Stimulated activated effector memory CD8-positive, alpha-beta T cell treated with anti-CD3 and anti-CD28 coated beads, Interleukin-12 subunit alpha, Interleukin-12 subunit beta, amount 100 ng/mL, for 72 hours (primary cell): ENCODE results near the gene GDI1.

Source experiments
- ATAC-seq: fragments of 150-1000 bp; cut with Tn5 transposase; 2 replicates; pipeline ENCODE4 v1.10.0; 2021
- DNase-seq, 2 donors: peaks; one replicate each; pipeline ENCODE4 v3.0.0; 2021 to 2022; ENCODE audit warnings: low spot score in 2 of 2
- H3K27ac Mint-ChIP-seq: one replicate; pipeline ENCODE4 v1.8.0; 2022; ENCODE audit warnings: mild to moderate bottlenecking, mixed read lengths
- H3K36me3 Mint-ChIP-seq: one replicate; pipeline ENCODE4 v1.8.0; 2022; ENCODE audit warnings: mild to moderate bottlenecking, mixed read lengths
- H3K4me1 Mint-ChIP-seq: one replicate; pipeline ENCODE4 v1.8.0; 2022; ENCODE audit warnings: mixed read lengths
- H3K4me3 Mint-ChIP-seq: one replicate; pipeline ENCODE4 v1.8.0; 2022; ENCODE audit warnings: mild to moderate bottlenecking, mixed read lengths
- H3K9me3 Mint-ChIP-seq: one replicate; pipeline ENCODE4 v1.8.0; 2022; ENCODE audit warnings: mixed read lengths

Gene GDI1

DNA sequence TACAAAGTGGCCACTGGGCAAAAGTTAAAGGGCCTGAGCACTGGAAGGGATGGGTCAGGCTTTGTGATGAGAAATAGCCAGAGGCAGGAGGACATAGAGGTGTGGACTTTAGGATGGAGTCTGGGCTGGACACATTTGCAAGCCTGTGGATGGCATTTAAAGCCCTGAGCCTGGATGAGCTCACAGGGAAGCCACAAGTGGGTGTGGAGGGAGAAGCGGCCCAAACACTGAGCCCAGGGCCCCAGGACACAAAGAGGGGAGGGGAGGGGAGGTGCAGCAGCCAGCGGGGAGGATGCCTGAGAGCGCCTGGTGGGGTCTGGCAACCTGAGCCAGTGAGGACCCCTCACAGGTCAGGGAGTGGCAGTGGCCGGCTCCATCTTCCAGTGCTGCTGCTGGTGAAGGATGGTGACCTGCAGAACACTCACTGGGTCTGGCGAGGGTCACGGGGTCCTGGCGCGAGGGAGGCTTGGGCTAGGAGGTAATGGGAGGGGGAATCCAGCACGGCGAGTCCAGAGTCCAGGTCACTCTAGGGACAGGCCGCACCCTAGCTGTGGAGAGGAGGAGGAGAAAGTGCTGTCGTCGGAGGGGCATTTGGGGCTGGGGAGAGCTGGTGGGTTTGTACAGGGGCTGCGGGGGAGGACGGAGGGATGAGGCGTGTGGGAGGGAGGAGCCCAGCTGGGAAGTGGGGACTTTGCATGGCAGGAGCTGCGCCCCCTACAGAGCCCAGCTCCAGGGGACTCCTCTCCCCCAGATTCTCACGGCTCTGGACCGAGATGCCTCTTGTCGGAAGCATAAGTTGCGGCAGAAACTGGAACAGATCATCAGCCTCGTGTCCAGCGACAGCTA is 35.1 kb downstream of the GDI1 start:
- Mint-ChIP-seq H3K4me1 (peaks cover 5% of the 10 kb centered on the region), H3K4me3 (no peak overlapping the region), H3K9me3 (no peaks in the 10 kb centered on the region), H3K27ac (no peak overlapping the region), H3K36me3 (peaks cover 60% of the 10 kb centered on the region)
- DNase-seq (no peak), ATAC-seq (no peak)

DNA sequence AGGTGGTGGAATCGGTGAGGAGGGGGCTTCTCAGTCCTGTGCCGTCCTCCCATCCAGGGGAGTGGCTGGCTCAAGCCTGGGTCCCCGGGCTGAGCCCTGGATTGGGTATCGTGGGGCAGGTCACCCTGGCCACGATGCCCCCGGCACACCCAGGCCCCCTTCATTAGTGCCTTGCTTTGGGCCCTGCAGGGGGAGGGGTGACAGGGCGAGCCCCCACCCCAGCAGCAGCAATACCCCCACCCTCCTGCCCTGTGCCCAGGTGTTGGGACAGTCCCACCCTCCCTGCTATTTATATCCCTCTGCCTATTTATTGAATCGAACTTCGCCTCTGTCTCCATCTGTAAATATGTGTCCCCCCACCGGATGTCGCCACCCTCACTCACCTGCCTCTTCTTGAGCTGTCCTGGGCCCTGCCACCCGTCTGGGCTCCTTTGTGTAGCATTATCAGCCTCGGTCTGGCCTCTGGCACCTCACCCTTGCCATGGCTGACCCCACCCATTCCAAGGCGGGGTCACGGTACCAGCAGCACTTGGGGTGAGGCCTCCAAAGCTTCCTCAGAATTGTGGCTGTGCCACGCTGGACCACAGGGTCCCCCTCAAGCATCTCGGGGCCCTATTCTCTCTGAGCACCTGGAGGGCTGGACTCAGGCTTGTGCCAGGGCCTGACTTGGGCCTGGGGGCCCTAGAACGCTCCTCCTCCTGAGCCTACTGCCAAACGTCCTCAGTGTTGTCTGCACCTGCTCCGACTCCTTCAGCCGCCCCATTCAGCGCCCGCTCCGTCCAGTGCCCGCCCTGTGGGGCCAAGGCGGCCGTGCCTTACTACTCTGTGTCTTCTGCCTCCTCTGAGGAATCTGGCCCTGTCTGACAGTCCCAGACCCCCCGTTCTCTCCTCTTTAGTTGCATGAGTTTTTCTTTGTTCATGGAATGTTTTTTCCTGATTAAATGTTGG is 36.0 kb downstream of the GDI1 start:
- ATAC-seq (no peak), DNase-seq (no peak)
- Mint-ChIP-seq H3K36me3 (peaks cover 61% of the 10 kb centered on the region), H3K4me1 (peaks cover 5% of the 10 kb centered on the region), H3K27ac (peak overlapping the region; percentile 81), H3K4me3 (no peak overlapping the region), H3K9me3 (no peaks in the 10 kb centered on the region)

- ATAC-seq, result no peak
- H3K9me3 Mint-ChIP-seq, result no peaks in the 10 kb centered on the region
- peak overlapping the region; percentile 81 for H3K27ac Mint-ChIP-seq
- peaks cover 5% of the 10 kb centered on the region for H3K4me1 Mint-ChIP-seq
- H3K4me3 Mint-ChIP-seq, result no peak overlapping the region
- peaks cover 61% of the 10 kb centered on the region for H3K36me3 Mint-ChIP-seq
- no peak for DNase-seq
Measured at GRCh38 chrX:154473683-154474082, 36.7 kb downstream of the GDI1 start.

DNA sequence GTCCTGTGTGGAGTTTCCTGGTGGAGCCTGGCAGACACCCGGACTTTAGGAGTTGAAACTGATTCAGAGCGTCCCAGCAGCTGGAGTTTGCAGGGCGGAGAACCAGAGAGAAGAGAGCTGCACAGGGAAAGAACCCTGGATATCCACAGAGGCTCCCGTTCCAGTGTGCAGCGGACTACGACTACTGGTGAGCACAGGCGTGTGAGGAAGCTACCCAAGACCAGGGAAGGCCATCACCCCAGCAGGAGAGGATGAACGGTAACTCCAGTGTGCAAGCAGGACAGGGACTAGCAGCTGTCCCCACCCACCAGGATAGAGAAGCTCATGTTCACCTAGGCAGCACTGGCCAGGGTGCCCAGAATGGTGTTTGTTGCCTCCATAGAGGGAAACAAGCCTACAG is 39.9 kb downstream of the GDI1 start:
- peaks cover 11% of the 10 kb centered on the region for H3K4me1 Mint-ChIP-seq

DNA sequence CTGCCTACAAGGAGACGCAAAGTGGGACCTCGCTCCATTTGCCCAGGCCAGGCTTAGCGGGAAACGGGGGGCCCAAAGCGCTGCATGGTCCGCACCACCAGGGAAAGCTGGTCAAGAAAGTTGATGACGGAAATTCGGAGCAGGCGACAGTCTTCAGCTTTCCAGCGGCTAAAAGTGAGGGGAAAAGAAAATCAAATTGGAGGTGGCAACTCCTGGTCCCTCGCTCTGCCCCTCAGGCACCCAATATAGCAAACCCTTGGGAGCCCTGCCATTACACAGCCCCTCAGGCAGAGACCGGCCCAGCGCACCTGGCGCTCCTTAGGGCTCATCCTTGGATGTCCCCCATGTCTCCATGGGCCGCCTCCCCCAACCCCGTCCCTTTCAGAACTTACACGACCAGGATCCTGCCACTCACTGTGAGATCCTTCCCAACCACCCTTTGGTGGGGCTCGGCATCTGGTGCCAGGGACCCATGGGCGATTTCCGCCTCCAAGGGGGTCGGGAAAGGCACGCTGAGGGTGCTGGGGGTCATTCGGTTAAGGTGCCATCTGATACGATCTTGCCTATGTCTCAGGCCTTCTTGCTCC is 41.0 kb downstream of the GDI1 start:
- peak overlapping the region; percentile 77 for H3K4me3 Mint-ChIP-seq
- peaks cover 45% of the 10 kb centered on the region for H3K36me3 Mint-ChIP-seq
- H3K9me3 Mint-ChIP-seq, result no peaks in the 10 kb centered on the region
- H3K27ac Mint-ChIP-seq, result peak overlapping the region; percentile 92
- ATAC-seq (no peak), DNase-seq (no peak)
- H3K4me1 Mint-ChIP-seq, result peaks cover 12% of the 10 kb centered on the region

More for the DNA sequence above, 39.9 kb downstream of the GDI1 start:
- H3K4me3 Mint-ChIP-seq, result no peak overlapping the region
- peaks cover 43% of the 10 kb centered on the region for H3K36me3 Mint-ChIP-seq
- H3K9me3 Mint-ChIP-seq, result no peaks in the 10 kb centered on the region
- ATAC-seq (no peak), DNase-seq (no peak)
- no peak overlapping the region for H3K27ac Mint-ChIP-seq

DNA sequence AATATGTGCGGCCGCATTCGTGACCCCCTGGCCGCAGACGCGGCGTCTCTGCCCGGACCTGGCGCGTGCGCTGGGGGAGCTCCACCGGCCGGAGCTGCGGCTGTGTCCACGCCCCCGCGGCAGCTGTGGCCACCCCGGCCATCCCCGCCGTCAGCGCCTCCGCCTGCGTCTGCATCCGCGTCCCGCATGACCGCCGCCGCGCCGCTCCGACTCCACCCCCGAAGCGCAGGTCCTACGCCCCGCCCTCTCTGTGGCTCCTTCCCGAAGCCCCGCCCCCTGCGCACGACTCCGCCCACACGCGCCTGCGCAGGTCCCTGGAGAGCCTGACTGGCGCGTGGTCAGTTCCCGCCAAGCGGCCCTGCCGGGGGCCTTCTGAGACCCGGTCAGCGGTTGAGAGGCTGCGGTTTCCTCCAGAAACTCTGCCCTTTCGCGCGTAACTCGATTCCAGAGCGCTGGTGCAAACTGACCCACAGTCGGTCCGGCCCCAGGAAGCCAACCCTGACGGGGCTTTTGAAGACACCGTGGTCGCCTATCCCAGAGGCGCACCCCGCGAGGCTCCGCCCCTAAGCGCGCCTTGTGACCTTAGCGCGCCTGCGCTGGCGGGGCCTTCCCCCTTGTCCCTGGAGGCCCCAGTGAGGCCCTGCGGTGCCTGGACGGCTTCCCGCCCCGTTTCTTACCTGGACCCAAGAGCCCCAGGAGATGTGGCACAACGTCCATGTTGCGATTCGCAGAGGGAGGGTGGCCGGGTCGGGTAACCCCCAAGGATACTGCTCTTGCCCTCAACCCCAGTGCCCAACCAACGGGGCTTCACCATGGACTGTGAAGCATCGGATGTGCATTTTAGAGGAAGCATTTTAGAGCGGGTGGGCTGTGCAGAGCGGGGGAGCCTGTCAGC is 42.0 kb downstream of the GDI1 start, which contains the start of gene LAGE3:
Gene LAGE3 (minus strand): TSS at position 554 of the 895 bp plus-strand sequence. CDS start 366 bp downstream, at position 188.
- Mint-ChIP-seq H3K27ac (peak within 1 kb of the TSS; percentile 92), H3K4me3 (peak within 1 kb of the TSS; percentile 77), H3K36me3 (peaks cover 48% of the 10 kb centered on the region), H3K9me3 (no peaks in the 10 kb centered on the region), H3K4me1 (peaks cover 18% of the 10 kb centered on the region)
- DNase-seq, result peak; percentile 96 to 98
- peak; percentile 94 for ATAC-seq

- ATAC-seq, result no peak
- Mint-ChIP-seq H3K4me1 (peaks cover 14% of the 10 kb centered on the region), H3K9me3 (no peaks in the 10 kb centered on the region), H3K4me3 (no peak overlapping the region), H3K27ac (no peak overlapping the region), H3K36me3 (peaks cover 43% of the 10 kb centered on the region)
- no peak for DNase-seq
Measured at GRCh38 chrX:154481195-154481594, 44.2 kb downstream of the GDI1 start.

DNA sequence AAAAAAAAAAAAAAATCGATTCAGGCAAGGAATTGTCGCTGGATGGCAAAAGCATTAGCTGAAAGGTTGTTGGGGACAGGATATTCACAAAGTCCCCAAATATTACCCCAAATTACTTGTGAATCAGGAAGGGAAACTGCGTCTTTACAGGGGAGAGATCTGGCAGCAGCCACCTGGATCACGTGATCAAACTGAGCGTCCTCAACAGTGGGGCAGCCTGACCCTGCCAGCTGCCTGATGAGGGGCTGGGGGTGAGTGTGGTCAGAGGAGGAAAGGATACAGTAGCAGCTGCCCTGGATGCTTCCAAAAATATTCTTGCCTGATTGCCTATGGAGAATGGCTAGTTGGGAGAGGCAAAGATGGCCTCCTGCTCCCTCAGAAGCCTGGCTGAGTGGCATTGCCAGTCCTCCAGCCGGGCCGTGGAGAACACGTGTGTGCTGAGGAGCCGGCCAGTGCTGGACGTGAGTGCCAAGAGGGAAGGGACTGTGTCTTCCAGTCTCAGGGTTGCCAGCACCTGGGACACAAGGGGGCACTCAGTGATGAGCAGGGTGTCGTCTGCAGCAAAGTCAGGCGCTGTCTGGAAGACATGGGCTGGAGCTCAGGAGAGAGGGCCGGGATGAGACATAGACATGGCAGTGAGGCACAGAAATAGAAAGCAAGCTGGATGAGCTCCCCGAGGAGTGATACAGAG is 45.1 kb downstream of the GDI1 start:
- H3K27ac Mint-ChIP-seq, result no peak overlapping the region
- no peak overlapping the region for H3K4me3 Mint-ChIP-seq
- peaks cover 45% of the 10 kb centered on the region for H3K36me3 Mint-ChIP-seq
- DNase-seq, result no peak
- ATAC-seq, result no peak
- H3K9me3 Mint-ChIP-seq, result no peaks in the 10 kb centered on the region
- H3K4me1 Mint-ChIP-seq, result peaks cover 14% of the 10 kb centered on the region

DNA sequence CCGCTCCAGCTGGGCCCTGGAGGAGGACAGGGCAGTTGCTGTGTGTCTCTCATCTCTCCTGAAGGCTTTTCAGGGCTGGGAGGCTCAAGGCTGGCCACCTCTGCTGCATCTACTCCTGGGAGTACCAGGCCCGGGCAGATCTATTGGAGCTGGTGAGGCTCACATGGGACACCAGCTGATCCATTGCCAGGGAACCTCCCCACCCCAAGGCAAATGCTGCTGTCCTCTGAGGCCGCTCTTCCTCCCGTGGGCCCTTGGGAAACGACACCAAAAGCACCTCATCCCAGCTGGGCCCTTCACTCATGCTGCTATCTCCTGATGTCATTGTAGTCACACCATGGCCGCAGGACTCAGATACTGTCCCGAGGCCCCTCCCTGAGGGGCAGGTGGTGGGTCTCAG is 45.8 kb downstream of the GDI1 start:
- Mint-ChIP-seq H3K4me3 (no peak overlapping the region), H3K4me1 (peaks cover 14% of the 10 kb centered on the region), H3K9me3 (no peaks in the 10 kb centered on the region), H3K36me3 (peaks cover 52% of the 10 kb centered on the region), H3K27ac (no peak overlapping the region)
- DNase-seq (no peak), ATAC-seq (no peak)

GRCh38 chrX:154483325-154483724 is 46.4 kb downstream of the GDI1 start:
- H3K27ac Mint-ChIP-seq, result no peak overlapping the region
- no peaks in the 10 kb centered on the region for H3K9me3 Mint-ChIP-seq
- H3K4me3 Mint-ChIP-seq, result no peak overlapping the region
- ATAC-seq (no peak), DNase-seq (no peak)
- peaks cover 20% of the 10 kb centered on the region for H3K4me1 Mint-ChIP-seq
- H3K36me3 Mint-ChIP-seq, result peaks cover 51% of the 10 kb centered on the region

- no peaks in the 10 kb centered on the region for H3K9me3 Mint-ChIP-seq
- peaks cover 27% of the 10 kb centered on the region for H3K4me1 Mint-ChIP-seq
- ATAC-seq (no peak), DNase-seq (no peak)
- H3K36me3 Mint-ChIP-seq, result peaks cover 39% of the 10 kb centered on the region
- H3K4me3 Mint-ChIP-seq, result peak overlapping the region; percentile 65
- H3K27ac Mint-ChIP-seq, result peak overlapping the region; percentile 37
Measured at GRCh38 chrX:154484255-154485149, 47.5 kb downstream of the GDI1 start.

DNA sequence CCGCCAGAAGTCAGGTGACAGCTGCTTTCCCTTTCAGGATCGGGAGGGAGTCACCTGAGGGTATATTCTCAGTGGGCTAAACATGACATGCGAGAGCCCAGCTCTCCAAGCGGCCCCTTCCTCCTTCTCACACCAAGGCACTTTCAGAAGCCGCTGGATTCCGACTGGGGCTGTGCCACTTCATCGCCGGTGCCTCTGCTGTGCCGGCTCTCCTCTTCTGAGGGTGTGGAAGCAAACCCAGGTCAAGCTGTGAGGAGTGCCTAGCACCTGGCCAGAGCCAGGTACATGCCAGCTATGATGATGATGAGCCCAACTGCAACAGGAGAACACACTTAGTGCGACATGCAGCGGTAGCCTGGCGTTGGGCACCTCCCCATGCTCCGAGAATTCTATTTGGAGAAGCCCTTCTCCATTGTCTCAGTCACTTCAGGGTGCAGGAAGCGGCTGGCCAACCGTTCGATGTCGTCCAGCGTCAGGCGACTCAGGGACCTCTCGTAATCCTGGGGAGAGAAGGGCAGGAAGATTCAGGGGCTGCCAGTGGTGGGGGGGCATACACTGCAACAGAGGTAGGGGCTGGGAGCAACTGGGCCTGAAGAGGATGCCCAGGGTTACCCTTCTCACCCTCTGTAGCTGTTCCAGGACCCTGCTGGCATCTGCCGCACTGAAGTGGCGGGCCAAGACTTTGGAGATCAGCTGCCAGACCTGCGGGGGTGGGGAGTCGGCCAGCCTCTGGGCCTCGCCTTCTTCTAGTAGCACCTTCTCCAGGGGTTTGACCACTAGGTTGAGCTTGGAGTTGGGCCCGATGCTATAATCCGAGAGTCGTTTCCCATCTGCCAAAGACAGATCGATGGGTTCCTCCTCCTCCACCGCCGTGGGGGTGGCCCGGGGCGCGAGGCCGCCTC is 48.4 kb downstream of the GDI1 start:
- Mint-ChIP-seq H3K9me3 (no peaks in the 10 kb centered on the region), H3K36me3 (peaks cover 38% of the 10 kb centered on the region), H3K4me1 (peaks cover 29% of the 10 kb centered on the region), H3K27ac (no peak overlapping the region), H3K4me3 (peak overlapping the region; percentile 65)
- no peak for DNase-seq
- no peak for ATAC-seq
